Heart right ventricle (tissue), 16 donors: ENCODE measurements around the gene BPIFA3. TPM values are rescaled to one million over a fixed set of nuclear protein-coding genes. Genes with fewer than 3 reads are reported as not detected.

ENCODE experiments used
- ATAC-seq, 8 donors: fragments of 200-7000 bp; cut with Tn5 transposase; one replicate each; pipeline ENCODE4 v1.9.1; 2020; ENCODE audit warnings: mild to moderate bottlenecking in 8 of 8, moderate library complexity in 8 of 8, moderate number of reproducible peaks in 1 of 8
- DNase-seq, 2 donors: peaks; one replicate each; pipeline ENCODE4 v3.0.0-alpha.2; 2020
- H3K27ac ChIP-seq, 10 donors: fragments of 200-600 bp; sonication (generic) in 2 of 10; one replicate each; pipeline versions ENCODE4 v1.5.0 to v1.8.0; 2020 to 2022; ENCODE audit warnings: mild to moderate bottlenecking in 3 of 10
- H3K27me3 ChIP-seq, 7 donors: fragments of 200-600 bp; one replicate each; pipeline ENCODE4 v1.8.0; 2021 to 2022; ENCODE audit warnings: mild to moderate bottlenecking in 2 of 7
- H3K36me3 ChIP-seq, 9 donors: fragments of 200-600 bp; sonication (generic) in 1 of 9; one replicate each; pipeline versions ENCODE4 v1.5.0 to v1.8.0; 2020 to 2022; ENCODE audit warnings: mild to moderate bottlenecking in 2 of 9
- H3K4me1 ChIP-seq, 9 donors: fragments of 200-600 bp; sonication (generic) in 1 of 9; one replicate each; pipeline versions ENCODE4 v1.5.0 to v1.8.0; 2020 to 2022; ENCODE audit warnings: mild to moderate bottlenecking in 4 of 9
- H3K4me3 ChIP-seq, 10 donors: fragments of 200-600 bp; sonication (generic) in 2 of 10; one replicate each; pipeline versions ENCODE4 v1.5.0 to v1.8.0; 2020 to 2022; ENCODE audit warnings: mild to moderate bottlenecking in 7 of 10, moderate library complexity in 2 of 10
- H3K9me3 ChIP-seq, 11 donors: fragments of 200-600 bp in 10 of 11; sonication (generic) in 2 of 11; one replicate each; pipeline versions ENCODE4 v1.5.0 to v1.8.0; 2013 to 2022; ENCODE audit warnings: mild to moderate bottlenecking in 2 of 11, control low read depth in 1 of 11, moderate library complexity in 1 of 11
- WGBS, 2 donors: extraction: QIAGEN DNeasy Blood & Tissue Kit; methylation state at CpG; one replicate each; pipeline ENCODE4 v1.1.7; 2013; ENCODE audit warnings: inconsistent platforms in 1 of 2; 5-methylcytosine and 5-hydroxymethylcytosine counted together
- intact Hi-C, 10 donors: fragments of 100-400 bp; cut with DNase I; formaldehyde crosslinking; loops; one replicate each; pipeline versions ENCODE4 v1.11.1 to v1.14.2; 2022
- polyA plus RNA-seq, 2 donors: library from polyadenylated mRNA; stranded (reverse); fragments of 200-250 nt; gene quantifications; one replicate each; pipeline ENCODE4 v1.2.3, GENCODE V29; 2013
- total RNA-seq, 10 donors: library from RNA; stranded (reverse); fragmentation: NEBNext Ultra II Directional in 3 of 10; extraction: Animal tissue kit (Norgen Biotek cat#: 25700) in 3 of 10; gene quantifications; one replicate each; pipeline versions ENCODE4 v1.2.1 to v1.2.4, GENCODE V29; 2021 to 2023
- TF ChIP-seq, protein P1 (sequence below), 9 donors: fragments of 200-600 bp; sonication (generic) in 2 of 9; IDR thresholded peaks; one replicate each; pipeline versions ENCODE4 v1.5.0 to v1.8.0; 2021 to 2022; ENCODE audit warnings: antibody characterized with exemption in 9 of 9, mild to moderate bottlenecking in 5 of 9, moderate library complexity in 1 of 9
- donor health status: Arrhythmogenic right ventricular cardiomyopathy.
- donor health status: ischemic (EF 13 %, LVEDD 7.1; RV severe dilation, severe dysfunction).
- donor health status: healthy with polysubstance abuse.
- donor health status: DM: no; HTN: yes; CAD: no.
- donor health status: DM: no; HTN: no; CAD: no.
- donor health status: ischemic (EF 25% LVEDD 6.9; RV normal size, moderate dysfunction).
- donor health status: ischemic (EF 25% LVEDD 5.7; RV mildly dilated, moderate dysfunction).
- donor health status: healthy.
- donor health status: DM: yes; HTN: yes; CAD: no.
- donor health status: Ischemic cardiomyopathy.
- donor health status: ischemic (EF 35%, LVEDD 5.7; RV mildly dilated, moderate dysfunction).
- donor health status: nonischemic (EF 11% LVEDD 7.7; RV severe dilation, severe dysfunction).
- donor health status: DM: yes; HTN: yes; CAD: no.
- donor health status: PGD.
- donor health status: ischemic (EF 29% LVEDD 5.4; RV normal size, mild dysfunction).
- donor health status: nonischemic (EF 23%, LVEDD 6.1; RV moderate dilation, normal function).

Gene BPIFA3
- total and polyA plus RNA-seq, 12 donors = not detected

- H3K27me3 ChIP-seq = peaks cover 0 to 22% (median 11%) of the 10 kb centered on the region in 7 donors
- H3K9me3 ChIP-seq = no peaks in the 10 kb centered on the region
- no peak overlapping the region for H3K27ac ChIP-seq
- no peaks in the 10 kb centered on the region for H3K36me3 ChIP-seq
- intact Hi-C loops = no loop called here
- H3K4me3 ChIP-seq = no peak overlapping the region
- no peaks in the 10 kb centered on the region for H3K4me1 ChIP-seq
- no peak for DNase-seq
- 72 to 76% methylated on average over 4 of the region's 4 CpGs for WGBS, 2 donors
- TF ChIP-seq, protein P1, sequence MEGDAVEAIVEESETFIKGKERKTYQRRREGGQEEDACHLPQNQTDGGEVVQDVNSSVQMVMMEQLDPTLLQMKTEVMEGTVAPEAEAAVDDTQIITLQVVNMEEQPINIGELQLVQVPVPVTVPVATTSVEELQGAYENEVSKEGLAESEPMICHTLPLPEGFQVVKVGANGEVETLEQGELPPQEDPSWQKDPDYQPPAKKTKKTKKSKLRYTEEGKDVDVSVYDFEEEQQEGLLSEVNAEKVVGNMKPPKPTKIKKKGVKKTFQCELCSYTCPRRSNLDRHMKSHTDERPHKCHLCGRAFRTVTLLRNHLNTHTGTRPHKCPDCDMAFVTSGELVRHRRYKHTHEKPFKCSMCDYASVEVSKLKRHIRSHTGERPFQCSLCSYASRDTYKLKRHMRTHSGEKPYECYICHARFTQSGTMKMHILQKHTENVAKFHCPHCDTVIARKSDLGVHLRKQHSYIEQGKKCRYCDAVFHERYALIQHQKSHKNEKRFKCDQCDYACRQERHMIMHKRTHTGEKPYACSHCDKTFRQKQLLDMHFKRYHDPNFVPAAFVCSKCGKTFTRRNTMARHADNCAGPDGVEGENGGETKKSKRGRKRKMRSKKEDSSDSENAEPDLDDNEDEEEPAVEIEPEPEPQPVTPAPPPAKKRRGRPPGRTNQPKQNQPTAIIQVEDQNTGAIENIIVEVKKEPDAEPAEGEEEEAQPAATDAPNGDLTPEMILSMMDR (IDR thresholded peaks at IDR 0.05) = no peak
- no peak for ATAC-seq
Measured at GRCh38 chr20:33239979-33240736, 23.0 kb downstream of the BPIFA3 start.

DNA sequence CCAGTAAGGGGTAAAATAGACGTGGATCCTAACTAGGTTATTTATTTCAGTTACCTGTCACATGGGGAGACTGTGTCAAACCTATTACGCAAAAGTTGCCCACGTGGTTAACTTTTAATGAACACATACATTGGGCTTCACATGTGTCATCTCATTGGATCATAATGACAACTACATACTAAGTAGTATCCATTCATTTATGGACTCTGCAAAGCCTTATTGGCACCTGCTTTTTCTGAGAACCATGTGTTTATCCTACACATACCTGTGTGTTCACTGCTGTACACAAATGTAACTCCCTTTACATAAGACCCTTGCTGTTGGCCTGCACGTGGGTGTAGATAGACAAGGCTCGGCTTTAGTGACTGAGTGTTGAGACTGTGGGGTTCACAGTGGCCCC lies 23.8 kb downstream of the BPIFA3 start:
- Histone ChIP-seq H3K9me3 (no peaks in the 10 kb centered on the region), H3K4me1 (no peaks in the 10 kb centered on the region), H3K27ac (no peak overlapping the region), H3K27me3 (peaks cover 0 to 14% (median 5%) of the 10 kb centered on the region in 7 donors), H3K36me3 (no peaks in the 10 kb centered on the region), H3K4me3 (no peak overlapping the region)
- ATAC-seq (no peak), DNase-seq (no peak)
- intact Hi-C loops = no loop called here
- WGBS, 2 donors = 71% methylated on average over 5 of the region's 5 CpGs
- TF ChIP-seq, protein P1 (IDR thresholded peaks at IDR 0.05) = no peak

- Histone ChIP-seq H3K4me3 (no peak overlapping the region), H3K27me3 (peaks cover 0 to 2% (median 0%) of the 10 kb centered on the region in 7 donors), H3K27ac (no peak overlapping the region), H3K9me3 (no peaks in the 10 kb centered on the region), H3K4me1 (no peaks in the 10 kb centered on the region), H3K36me3 (no peaks in the 10 kb centered on the region)
- DNase-seq (no peak), ATAC-seq (no peak)
- TF ChIP-seq, protein P1 (IDR thresholded peaks at IDR 0.05) = no peak
- intact Hi-C loops = no loop called here
- 62 to 63% methylated on average over 7 of the region's 7 CpGs for WGBS, 2 donors
Measured at GRCh38 chr20:33242319-33243100, 25.4 kb downstream of the BPIFA3 start.

DNA sequence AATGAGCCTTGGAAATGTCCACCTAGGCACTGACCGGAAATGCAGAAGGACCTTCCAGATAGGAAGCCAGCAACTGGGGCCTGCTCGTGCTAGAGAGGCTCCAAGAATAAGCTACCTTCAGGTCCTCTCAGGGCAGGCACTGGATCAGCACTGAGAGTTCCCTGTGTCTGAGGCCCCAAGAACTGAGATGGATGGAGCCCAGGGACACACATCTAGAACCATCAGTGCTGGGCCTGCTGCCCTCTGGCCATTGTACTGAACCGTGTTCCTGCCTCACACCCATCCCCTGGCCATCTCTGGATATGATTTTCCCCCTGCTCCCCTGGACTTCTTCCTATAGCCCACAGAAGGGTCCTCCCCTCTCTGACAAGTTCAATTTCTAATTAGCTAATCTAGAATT lies 28.9 kb downstream of the BPIFA3 start:
- Histone ChIP-seq H3K27ac (no peak overlapping the region), H3K4me3 (no peak overlapping the region), H3K27me3 (no peaks in the 10 kb centered on the region), H3K36me3 (no peaks in the 10 kb centered on the region), H3K4me1 (no peaks in the 10 kb centered on the region), H3K9me3 (no peaks in the 10 kb centered on the region)
- 58 to 71% methylated on average over 3 of the region's 3 CpGs for WGBS, 2 donors
- DNase-seq (no peak), ATAC-seq (no peak)
- TF ChIP-seq, protein P1 (IDR thresholded peaks at IDR 0.05) = no peak
- intact Hi-C loops = no loop called here
